Spleen (tissue), 7 donors: Measurements from ENCODE around the gene YWHAG.

ENCODE experiments used
- POLR2A ChIP-seq, 3 donors: fragments of 450-650 bp; IDR thresholded peaks; one replicate each; pipeline ENCODE4 v1.5.1; 2017; ENCODE audit warnings: antibody characterized with exemption in 3 of 3, mild to moderate bottlenecking in 1 of 3
- POLR2AphosphoS5 ChIP-seq, 3 donors: sonication (generic); formaldehyde crosslinking; IDR thresholded peaks; one replicate each; pipeline ENCODE4 v1.5.1; 2017; ENCODE audit warnings: antibody characterized with exemption in 3 of 3
- TF ChIP-seq, protein P1 (sequence below), 11 experiments: fragments of 200-600 bp in 7 of 11; fragments of 450-650 bp in 4 of 11; sonication (generic) in 4 of 11; IDR thresholded peaks in 8 of 11; conservative IDR thresholded peaks in 3 of 11; 1 replicate in 7 of 11; 2 replicates in 4 of 11; pipeline versions ENCODE4 v1.4.0 to v1.8.0; 2016 to 2021; ENCODE audit warnings: antibody characterized with exemption in 11 of 11, inconsistent platforms in 4 of 11, mild to moderate bottlenecking in 1 of 11
- donor health status: DM: no; HTN: no; CAD: no; lungs with moderate emphysema.
- donor health status: DM: no; HTN: no; CAD: no.
- donor health status: DM: no; HTN: no; CAD: no.

DNA sequence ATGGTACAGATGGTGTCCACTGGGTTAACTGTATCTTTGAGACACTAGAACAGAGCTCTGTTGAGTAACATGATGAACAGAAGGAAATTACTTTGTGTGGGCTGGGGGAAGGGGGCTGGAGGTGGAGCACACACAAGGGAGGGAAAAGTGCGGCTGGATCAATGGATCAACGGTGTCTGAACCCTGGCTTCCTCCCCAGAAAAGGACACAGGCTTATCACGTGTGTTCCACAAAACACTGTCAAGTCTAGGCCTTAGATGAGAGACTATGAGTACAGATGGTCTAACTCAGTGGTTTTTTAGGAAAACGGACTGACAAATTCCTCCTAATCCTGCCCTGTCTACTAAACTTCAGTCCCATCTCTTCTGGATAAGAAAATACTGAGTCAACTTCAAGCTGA is 28.5 kb downstream of the YWHAG start:
- TF ChIP-seq POLR2AphosphoS5 (IDR thresholded peaks at IDR 0.05) (no peak), POLR2A (IDR thresholded peaks at IDR 0.05) (no peak)
- TF ChIP-seq, protein P1, sequence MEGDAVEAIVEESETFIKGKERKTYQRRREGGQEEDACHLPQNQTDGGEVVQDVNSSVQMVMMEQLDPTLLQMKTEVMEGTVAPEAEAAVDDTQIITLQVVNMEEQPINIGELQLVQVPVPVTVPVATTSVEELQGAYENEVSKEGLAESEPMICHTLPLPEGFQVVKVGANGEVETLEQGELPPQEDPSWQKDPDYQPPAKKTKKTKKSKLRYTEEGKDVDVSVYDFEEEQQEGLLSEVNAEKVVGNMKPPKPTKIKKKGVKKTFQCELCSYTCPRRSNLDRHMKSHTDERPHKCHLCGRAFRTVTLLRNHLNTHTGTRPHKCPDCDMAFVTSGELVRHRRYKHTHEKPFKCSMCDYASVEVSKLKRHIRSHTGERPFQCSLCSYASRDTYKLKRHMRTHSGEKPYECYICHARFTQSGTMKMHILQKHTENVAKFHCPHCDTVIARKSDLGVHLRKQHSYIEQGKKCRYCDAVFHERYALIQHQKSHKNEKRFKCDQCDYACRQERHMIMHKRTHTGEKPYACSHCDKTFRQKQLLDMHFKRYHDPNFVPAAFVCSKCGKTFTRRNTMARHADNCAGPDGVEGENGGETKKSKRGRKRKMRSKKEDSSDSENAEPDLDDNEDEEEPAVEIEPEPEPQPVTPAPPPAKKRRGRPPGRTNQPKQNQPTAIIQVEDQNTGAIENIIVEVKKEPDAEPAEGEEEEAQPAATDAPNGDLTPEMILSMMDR (IDR thresholded peaks at IDR 0.05 in 8 of 11, conservative IDR thresholded peaks at IDR 0.05 in 3 of 11): no peak
